DOHH2 (cell line): ENCODE measurements around the gene FHOD3.

Experiments used
- H3F3A ChIP-seq: fragments of 200-600 bp; sonication (generic), shearing (Covaris generic); 2 replicates; pipeline ENCODE4 v1.6.0; 2016; ENCODE audit warnings: antibody characterized with exemption, mild to moderate bottlenecking; ENCODE audit not compliant: control insufficient read depth, insufficient read depth
- H3K27ac ChIP-seq: fragments of 200-600 bp; sonication (generic); 2 replicates; pipeline ENCODE4 v1.5.1; 2014; ENCODE audit warnings: low read depth, mild to moderate bottlenecking, low read length, moderate library complexity
- H3K27me3 ChIP-seq: fragments of 200-600 bp; sonication (generic); 2 replicates; pipeline ENCODE4 v1.6.1; 2014; ENCODE audit warnings: mild to moderate bottlenecking, low read length, mixed read lengths; ENCODE audit not compliant: control insufficient read depth
- H3K36me3 ChIP-seq: fragments of 200-600 bp; sonication (generic); 2 replicates; pipeline ENCODE4 v1.6.1; 2014; ENCODE audit warnings: mild to moderate bottlenecking, low read length, moderate library complexity, mixed read lengths; ENCODE audit not compliant: control insufficient read depth
- H3K4me1 ChIP-seq: fragments of 200-600 bp; sonication (generic); 2 replicates; pipeline ENCODE4 v1.6.1; 2014; ENCODE audit warnings: mild to moderate bottlenecking, low read length, mixed read lengths; ENCODE audit not compliant: control insufficient read depth
- H3K4me2 ChIP-seq: fragments of 200-600 bp; sonication (generic); 2 replicates; pipeline ENCODE4 v1.6.0; 2014; ENCODE audit warnings: mild to moderate bottlenecking, low read length, moderate library complexity
- H3K4me3 ChIP-seq: fragments of 200-600 bp; sonication (generic); 2 replicates; pipeline ENCODE4 v1.5.1; 2014; ENCODE audit warnings: mild to moderate bottlenecking, low read length, mixed read lengths
- H3K79me2 ChIP-seq: fragments of 200-600 bp; sonication (generic); 2 replicates; pipeline ENCODE4 v1.6.1; 2014; ENCODE audit warnings: mild to moderate bottlenecking, low read length, mixed read lengths; ENCODE audit not compliant: control insufficient read depth
- H3K9me2 ChIP-seq: fragments of 200-600 bp; sonication (generic); replicated peaks from 2 replicates; pipeline ENCODE4 v1.6.1; 2014; ENCODE audit warnings: mild to moderate bottlenecking, low read length, mixed read lengths; ENCODE audit not compliant: control insufficient read depth
- H3K9me3 ChIP-seq: fragments of 200-600 bp; sonication (generic); 2 replicates; pipeline ENCODE4 v1.6.1; 2014; ENCODE audit warnings: antibody characterized with exemption, low read length, mixed read lengths; ENCODE audit not compliant: control insufficient read depth, insufficient read depth
- H4K20me1 ChIP-seq: fragments of 200-600 bp; sonication (generic); 2 replicates; pipeline ENCODE4 v1.6.0; 2014; ENCODE audit warnings: low read depth, mild to moderate bottlenecking, antibody characterized with exemption, low read length, moderate library complexity; ENCODE audit not compliant: control insufficient read depth, insufficient read depth
- EZH2phosphoT487 ChIP-seq: fragments of 200-600 bp; sonication (generic); IDR thresholded peaks from 2 replicates; pipeline ENCODE4 v1.6.1; 2017; ENCODE audit warnings: borderline replicate concordance, mild to moderate bottlenecking, antibody characterized with exemption, low read length, moderate library complexity, mixed read lengths
- TF ChIP-seq, protein P1 (sequence below): fragments of 200-600 bp; sonication (generic); IDR thresholded peaks from one replicate; pipeline ENCODE4 v1.5.1; 2014; ENCODE audit warnings: antibody characterized with exemption, mild to moderate bottlenecking, low read depth, low read length; ENCODE audit not compliant: poor library complexity, severe bottlenecking

Gene FHOD3

DNA sequence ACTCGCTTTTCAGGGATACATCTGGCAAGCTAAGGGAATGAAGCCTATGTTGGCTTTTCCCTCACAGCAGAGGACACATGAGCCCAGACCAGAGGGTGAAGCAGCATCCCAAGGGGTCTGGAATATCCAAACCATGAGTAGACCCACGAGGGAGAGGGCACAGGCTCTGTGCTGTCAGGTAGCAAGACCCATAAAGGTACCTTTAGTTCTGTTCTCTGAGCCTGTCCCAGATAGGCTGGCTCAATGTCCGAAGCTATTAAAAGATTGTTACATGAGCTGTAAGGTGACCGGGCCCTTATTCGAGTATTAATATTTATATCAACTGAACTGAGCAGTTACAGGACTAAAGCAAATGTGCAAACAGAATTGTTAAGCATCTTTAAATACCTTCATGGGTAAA, 479.1 kb downstream of the FHOD3 start:
- Histone ChIP-seq H3K79me2 (no peaks in the 10 kb centered on the region), H4K20me1 (no peaks in the 10 kb centered on the region), H3K9me2 (no peaks in the 10 kb centered on the region), H3K9me3 (peaks cover 2% of the 10 kb centered on the region; the same call in 1 of the 2 replicates), H3K4me3 (no peak overlapping the region), H3F3A (no peaks in the 10 kb centered on the region), H3K4me1 (peaks cover 6% of the 10 kb centered on the region), H3K36me3 (peaks cover 8% of the 10 kb centered on the region), H3K27ac (no peak overlapping the region), H3K27me3 (no peaks in the 10 kb centered on the region), H3K4me2 (no peak overlapping the region)
- no peak for TF ChIP-seq EZH2phosphoT487
- TF ChIP-seq, protein P1, sequence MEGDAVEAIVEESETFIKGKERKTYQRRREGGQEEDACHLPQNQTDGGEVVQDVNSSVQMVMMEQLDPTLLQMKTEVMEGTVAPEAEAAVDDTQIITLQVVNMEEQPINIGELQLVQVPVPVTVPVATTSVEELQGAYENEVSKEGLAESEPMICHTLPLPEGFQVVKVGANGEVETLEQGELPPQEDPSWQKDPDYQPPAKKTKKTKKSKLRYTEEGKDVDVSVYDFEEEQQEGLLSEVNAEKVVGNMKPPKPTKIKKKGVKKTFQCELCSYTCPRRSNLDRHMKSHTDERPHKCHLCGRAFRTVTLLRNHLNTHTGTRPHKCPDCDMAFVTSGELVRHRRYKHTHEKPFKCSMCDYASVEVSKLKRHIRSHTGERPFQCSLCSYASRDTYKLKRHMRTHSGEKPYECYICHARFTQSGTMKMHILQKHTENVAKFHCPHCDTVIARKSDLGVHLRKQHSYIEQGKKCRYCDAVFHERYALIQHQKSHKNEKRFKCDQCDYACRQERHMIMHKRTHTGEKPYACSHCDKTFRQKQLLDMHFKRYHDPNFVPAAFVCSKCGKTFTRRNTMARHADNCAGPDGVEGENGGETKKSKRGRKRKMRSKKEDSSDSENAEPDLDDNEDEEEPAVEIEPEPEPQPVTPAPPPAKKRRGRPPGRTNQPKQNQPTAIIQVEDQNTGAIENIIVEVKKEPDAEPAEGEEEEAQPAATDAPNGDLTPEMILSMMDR = no peak

DNA sequence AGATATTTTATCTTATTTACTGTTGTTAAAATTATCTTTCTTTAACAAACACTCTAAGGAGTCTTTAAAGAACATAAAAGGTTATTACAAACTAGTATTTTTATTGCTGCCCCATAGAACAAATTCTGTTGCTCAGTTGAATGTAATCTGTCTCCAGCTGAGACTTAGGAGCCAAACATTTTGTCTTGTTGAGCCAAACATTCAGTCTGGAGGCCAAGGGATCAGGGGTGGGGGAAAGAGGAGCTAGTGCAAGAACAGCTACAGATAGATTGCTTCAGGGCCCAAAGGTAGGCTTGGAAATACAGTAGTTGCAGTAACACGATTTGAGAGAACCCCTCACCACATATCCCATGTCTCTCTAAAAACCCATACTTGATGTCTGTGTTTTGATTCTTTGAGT, 480.1 kb downstream of the FHOD3 start:
- H3K79me2 ChIP-seq = no peaks in the 10 kb centered on the region
- no peak overlapping the region for H3K27ac ChIP-seq
- peaks cover 3% of the 10 kb centered on the region; the same call in 1 of the 2 replicates for H3K36me3 ChIP-seq
- H3F3A ChIP-seq = no peaks in the 10 kb centered on the region
- no peaks in the 10 kb centered on the region for H3K9me3 ChIP-seq
- TF ChIP-seq, protein P1 = no peak
- TF ChIP-seq EZH2phosphoT487 = no peak
- H3K4me1 ChIP-seq = no peaks in the 10 kb centered on the region
- no peak overlapping the region for H3K4me2 ChIP-seq
- no peak overlapping the region for H3K4me3 ChIP-seq
- no peaks in the 10 kb centered on the region for H3K9me2 ChIP-seq
- H3K27me3 ChIP-seq = no peaks in the 10 kb centered on the region
- no peaks in the 10 kb centered on the region for H4K20me1 ChIP-seq

DNA sequence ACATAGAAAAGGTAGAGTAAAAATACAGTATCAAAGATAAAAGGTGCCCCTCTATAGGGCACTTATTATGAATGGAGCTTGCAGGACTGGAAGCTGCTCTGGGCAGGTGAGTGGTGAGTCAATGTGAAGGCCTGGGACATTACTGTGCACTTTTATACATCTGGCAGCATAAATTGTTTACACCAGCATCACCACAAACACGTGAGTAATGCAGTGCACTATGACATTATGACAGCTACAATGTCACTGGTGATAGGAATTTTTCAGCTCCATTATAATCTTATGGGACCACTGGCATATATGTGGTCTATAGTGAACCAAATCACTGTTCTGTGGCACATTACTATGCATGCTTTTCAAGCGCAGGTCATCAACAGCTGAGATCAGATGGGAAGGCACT, 483.2 kb downstream of the FHOD3 start:
- TF ChIP-seq, protein P1 = no peak
- TF ChIP-seq EZH2phosphoT487 = no peak
- Histone ChIP-seq H3K27ac (no peak overlapping the region), H3K4me2 (no peak overlapping the region), H3K9me2 (no peaks in the 10 kb centered on the region), H3K27me3 (no peaks in the 10 kb centered on the region), H4K20me1 (no peaks in the 10 kb centered on the region), H3K9me3 (no peaks in the 10 kb centered on the region), H3K36me3 (peaks cover 3% of the 10 kb centered on the region; the same call in 1 of the 2 replicates), H3F3A (no peaks in the 10 kb centered on the region), H3K4me1 (no peaks in the 10 kb centered on the region), H3K4me3 (no peak overlapping the region), H3K79me2 (no peaks in the 10 kb centered on the region)
